H9 (cell line): Measurements from ENCODE around the gene DIRAS3. TPM values are rescaled to one million over a fixed set of nuclear protein-coding genes. Genes with fewer than 3 reads are reported as not detected.

Experiments used
- DNase-seq: peaks from one replicate; pipeline ENCODE4 v3.0.0-alpha.2; 2017
- H2AFZ ChIP-seq: one replicate; pipeline ENCODE4 v1.6.1; 2013; ENCODE audit warnings: mild to moderate bottlenecking, low read length, control low read depth, moderate library complexity
- H2AK5ac ChIP-seq: 2 replicates; pipeline ENCODE4 v1.6.1; 2013; ENCODE audit warnings: low read length, control low read depth, mixed read lengths; ENCODE audit not compliant: insufficient read length
- H2BK120ac ChIP-seq: one replicate; pipeline ENCODE4 v1.6.1; 2013; ENCODE audit warnings: low read depth, mild to moderate bottlenecking, low read length, control low read depth, inconsistent platforms; ENCODE audit not compliant: poor library complexity, severe bottlenecking
- H2BK12ac ChIP-seq: 2 replicates; pipeline ENCODE4 v1.6.1; 2013; ENCODE audit warnings: low read length, control low read depth, mixed read lengths, low read depth; ENCODE audit not compliant: insufficient read length
- H2BK15ac ChIP-seq: 2 replicates; pipeline ENCODE4 v1.6.1; 2013; ENCODE audit warnings: low read depth, low read length, control low read depth
- H2BK20ac ChIP-seq: one replicate; pipeline ENCODE4 v1.6.1; 2013; ENCODE audit warnings: low read depth, mild to moderate bottlenecking, low read length, control low read depth, inconsistent platforms; ENCODE audit not compliant: poor library complexity, severe bottlenecking
- H2BK5ac ChIP-seq: 2 replicates; pipeline ENCODE4 v1.6.1; 2013; ENCODE audit warnings: low read length, control low read depth, mixed read lengths; ENCODE audit not compliant: insufficient read length
- H3K14ac ChIP-seq: 2 replicates; pipeline ENCODE4 v1.6.1; 2013; ENCODE audit warnings: low read length, control low read depth; ENCODE audit not compliant: insufficient read depth
- H3K18ac ChIP-seq: 2 replicates; pipeline ENCODE4 v1.6.1; 2013; ENCODE audit warnings: low read depth, mild to moderate bottlenecking, mixed read lengths, low read length, control low read depth; ENCODE audit not compliant: insufficient read length
- H3K23ac ChIP-seq: 2 replicates; pipeline ENCODE4 v1.6.1; 2013; ENCODE audit warnings: low read length, control low read depth, mixed read lengths, low read depth; ENCODE audit not compliant: insufficient read length
- H3K23me2 ChIP-seq: 2 replicates; pipeline ENCODE4 v1.6.1; 2013; ENCODE audit warnings: low read depth, mild to moderate bottlenecking, mixed read lengths, low read length, control low read depth; ENCODE audit not compliant: insufficient read length, poor library complexity, severe bottlenecking
- H3K27ac ChIP-seq: 2 replicates; pipeline ENCODE4 v1.5.1; 2013; ENCODE audit warnings: low read length, control low read depth, mixed read lengths, low read depth; ENCODE audit not compliant: insufficient read length
- H3K27me3 ChIP-seq: 2 replicates; pipeline ENCODE4 v1.6.1; 2013; ENCODE audit warnings: low read length, control low read depth, inconsistent platforms; ENCODE audit not compliant: insufficient read depth
- H3K4ac ChIP-seq: 2 replicates; pipeline ENCODE4 v1.6.1; 2013; ENCODE audit warnings: low read depth, mild to moderate bottlenecking, control low read depth, inconsistent platforms, low read length, moderate library complexity
- H3K4me1 ChIP-seq: 2 replicates; pipeline ENCODE4 v1.6.1; 2013; ENCODE audit warnings: low read length, control low read depth, inconsistent platforms; ENCODE audit not compliant: insufficient read depth
- H3K4me2 ChIP-seq: 2 replicates; pipeline ENCODE4 v1.6.1; 2013; ENCODE audit warnings: low read length, control low read depth, mixed read lengths; ENCODE audit not compliant: insufficient read length, insufficient read depth
- H3K56ac ChIP-seq: 2 replicates; pipeline ENCODE4 v1.6.1; 2013; ENCODE audit warnings: low read depth, mild to moderate bottlenecking, mixed read lengths, low read length, control low read depth; ENCODE audit not compliant: insufficient read length
- H3K79me1 ChIP-seq: 2 replicates; pipeline ENCODE4 v1.6.1; 2013; ENCODE audit warnings: low read depth, mild to moderate bottlenecking, moderate library complexity, low read length, control low read depth, inconsistent platforms; ENCODE audit not compliant: insufficient read depth, poor library complexity, severe bottlenecking
- H3K79me2 ChIP-seq: 2 replicates; pipeline ENCODE4 v1.6.1; 2013; ENCODE audit warnings: low read length, control low read depth, inconsistent platforms; ENCODE audit not compliant: insufficient read depth
- H3K9ac ChIP-seq: 2 replicates; pipeline ENCODE4 v1.6.1; 2013; ENCODE audit warnings: low read length, control low read depth, mixed read lengths; ENCODE audit not compliant: insufficient read length; ENCODE audit errors: extremely low read depth
- H3K9me3 ChIP-seq: one replicate; pipeline ENCODE4 v1.6.1; 2013; ENCODE audit warnings: low read depth, low read length, inconsistent platforms; ENCODE audit not compliant: control insufficient read depth
- H3T11ph ChIP-seq: one replicate; pipeline ENCODE4 v1.6.1; 2013; ENCODE audit warnings: mild to moderate bottlenecking, low read length, control low read depth, inconsistent platforms
- H4K20me1 ChIP-seq: one replicate; pipeline ENCODE4 v1.6.1; 2013; ENCODE audit not compliant: control insufficient read depth, insufficient read length, insufficient read depth
- H4K5ac ChIP-seq: 2 replicates; pipeline ENCODE4 v1.6.1; 2013; ENCODE audit warnings: low read depth, mild to moderate bottlenecking, mixed read lengths, low read length, control low read depth; ENCODE audit not compliant: insufficient read length
- H4K8ac ChIP-seq: replicated peaks from 2 replicates; pipeline ENCODE4 v1.6.1; 2013; ENCODE audit warnings: low read length, control low read depth, mixed read lengths, low read depth; ENCODE audit not compliant: insufficient read length
- H4K91ac ChIP-seq: 2 replicates; pipeline ENCODE4 v1.6.1; 2013; ENCODE audit warnings: low read depth, mild to moderate bottlenecking, moderate library complexity, mixed read lengths, low read length, control low read depth; ENCODE audit not compliant: insufficient read length
- H3K27ac Mint-ChIP-seq, 3 experiments: 2 replicates in 2 of 3; 3 replicates in 1 of 3; pipeline ENCODE4 v1.8.0; 2020 to 2021; ENCODE audit warnings: mixed read lengths in 3 of 3, mild to moderate bottlenecking in 1 of 3, moderate library complexity in 1 of 3
- H3K27me3 Mint-ChIP-seq: 2 replicates; pipeline ENCODE4 v1.8.0; 2021; ENCODE audit warnings: low read depth, mild to moderate bottlenecking, moderate library complexity, mixed read lengths
- H3K36me3 Mint-ChIP-seq, 3 experiments: 2 replicates in 2 of 3; 3 replicates in 1 of 3; pipeline ENCODE4 v1.8.0; 2020 to 2021; ENCODE audit warnings: low read depth in 3 of 3, mixed read lengths in 3 of 3; ENCODE audit not compliant: insufficient read depth in 1 of 3
- H3K4me1 Mint-ChIP-seq, 2 experiments: 2 replicates each; pipeline ENCODE4 v1.8.0; 2020; ENCODE audit warnings: mixed read lengths in 2 of 2
- H3K4me3 Mint-ChIP-seq, 2 experiments: 2 replicates in 1 of 2; 3 replicates in 1 of 2; pipeline ENCODE4 v1.8.0; 2020 to 2021; ENCODE audit warnings: mild to moderate bottlenecking in 2 of 2, mixed read lengths in 2 of 2, moderate library complexity in 1 of 2
- H3K9me3 Mint-ChIP-seq, 2 experiments: 2 replicates in 1 of 2; 3 replicates in 1 of 2; pipeline ENCODE4 v1.8.0; 2020; ENCODE audit warnings: mild to moderate bottlenecking in 2 of 2, mixed read lengths in 2 of 2, moderate library complexity in 1 of 2
- WGBS: extraction: QIAGEN DNeasy Blood & Tissue Kit; methylation state at CpG from one replicate; pipeline ENCODE4 v1.1.7; 2013; ENCODE audit warnings: missing lambda C conversion rate, low lambda C conversion rate, mixed read lengths; ENCODE audit not compliant: insufficient read length; ENCODE audit errors: extremely low coverage; 5-methylcytosine and 5-hydroxymethylcytosine counted together
- total RNA-seq: library from RNA; stranded (reverse); gene quantifications from 2 replicates; pipeline ENCODE4 v1.2.1, GENCODE V29; 2021
- TF ChIP-seq, protein P1 (sequence below): fragments of 200-600 bp; sonication (generic); conservative IDR thresholded peaks from 3 replicates; pipeline ENCODE4 v1.8.0; 2021; ENCODE audit warnings: antibody characterized with exemption, mild to moderate bottlenecking

The DIRAS3 gene
- total RNA-seq, 1 experiment from 2014 or later = not detected

DNA sequence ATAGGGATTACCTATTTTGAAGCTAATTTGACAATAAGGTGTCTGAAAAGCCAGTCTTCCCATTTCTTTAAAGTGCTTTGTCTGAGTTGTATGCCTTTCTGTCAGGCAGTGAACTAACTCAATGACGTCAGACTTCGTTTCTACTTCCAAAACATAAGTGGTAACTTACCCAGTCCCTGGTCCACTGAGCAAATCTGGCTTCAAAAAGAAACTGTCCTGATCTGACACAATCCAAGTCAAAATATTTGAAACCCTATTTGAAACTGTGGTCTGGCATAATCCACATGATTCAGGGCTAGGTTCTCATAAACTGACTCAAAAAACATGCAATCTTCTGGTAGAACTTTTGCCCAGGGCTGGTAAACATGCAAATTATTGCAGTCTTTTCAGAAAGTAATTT lies 34.0 kb downstream of the DIRAS3 start:
- H3K4me3 Mint-ChIP-seq = no peak overlapping the region
- H3K27ac Mint-ChIP-seq = no peak overlapping the region
- no CpG with 5 or more reads among the region's 2 CpGs for whole genome bisulfite sequencing

More for the DNA sequence above, 34.0 kb downstream of the DIRAS3 start:
- no peak overlapping the region for H3K18ac ChIP-seq
- H3K36me3 Mint-ChIP-seq = no peaks in the 10 kb centered on the region
- H3K27me3 Mint-ChIP-seq = no peaks in the 10 kb centered on the region; the same call in 1 of the 2 replicates
- no peak overlapping the region for H4K8ac ChIP-seq
- H3K27ac ChIP-seq = no peak overlapping the region
- H2AFZ ChIP-seq = no peak overlapping the region
- H3T11ph ChIP-seq = no peak overlapping the region
- no peaks in the 10 kb centered on the region for H3K23me2 ChIP-seq
- H2BK120ac ChIP-seq = no peak overlapping the region
- no peaks in the 10 kb centered on the region for H3K4me1 ChIP-seq
- H3K4me1 Mint-ChIP-seq = peaks cover 0 to 3% of the 10 kb centered on the region in 2 experiments; a peak in 1 of 4 replicates
- no peak overlapping the region for H3K9ac ChIP-seq
- H2BK12ac ChIP-seq = no peak overlapping the region
- H3K9me3 Mint-ChIP-seq = no peaks in the 10 kb centered on the region
- H3K4me2 ChIP-seq = no peak overlapping the region
- TF ChIP-seq, protein P1, sequence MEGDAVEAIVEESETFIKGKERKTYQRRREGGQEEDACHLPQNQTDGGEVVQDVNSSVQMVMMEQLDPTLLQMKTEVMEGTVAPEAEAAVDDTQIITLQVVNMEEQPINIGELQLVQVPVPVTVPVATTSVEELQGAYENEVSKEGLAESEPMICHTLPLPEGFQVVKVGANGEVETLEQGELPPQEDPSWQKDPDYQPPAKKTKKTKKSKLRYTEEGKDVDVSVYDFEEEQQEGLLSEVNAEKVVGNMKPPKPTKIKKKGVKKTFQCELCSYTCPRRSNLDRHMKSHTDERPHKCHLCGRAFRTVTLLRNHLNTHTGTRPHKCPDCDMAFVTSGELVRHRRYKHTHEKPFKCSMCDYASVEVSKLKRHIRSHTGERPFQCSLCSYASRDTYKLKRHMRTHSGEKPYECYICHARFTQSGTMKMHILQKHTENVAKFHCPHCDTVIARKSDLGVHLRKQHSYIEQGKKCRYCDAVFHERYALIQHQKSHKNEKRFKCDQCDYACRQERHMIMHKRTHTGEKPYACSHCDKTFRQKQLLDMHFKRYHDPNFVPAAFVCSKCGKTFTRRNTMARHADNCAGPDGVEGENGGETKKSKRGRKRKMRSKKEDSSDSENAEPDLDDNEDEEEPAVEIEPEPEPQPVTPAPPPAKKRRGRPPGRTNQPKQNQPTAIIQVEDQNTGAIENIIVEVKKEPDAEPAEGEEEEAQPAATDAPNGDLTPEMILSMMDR = no peak
- H2BK5ac ChIP-seq = no peak overlapping the region
- DNase-seq = no peak
- no peak overlapping the region for H4K5ac ChIP-seq
- H3K56ac ChIP-seq = no peak overlapping the region
- no peak overlapping the region for H2BK20ac ChIP-seq
- no peak overlapping the region for H2AK5ac ChIP-seq
- no peaks in the 10 kb centered on the region for H3K79me1 ChIP-seq
- H3K4ac ChIP-seq = no peak overlapping the region
- no peak overlapping the region for H2BK15ac ChIP-seq
- H3K9me3 ChIP-seq = no peaks in the 10 kb centered on the region
- H4K20me1 ChIP-seq = no peaks in the 10 kb centered on the region
- no peak overlapping the region for H3K23ac ChIP-seq
- no peaks in the 10 kb centered on the region for H3K27me3 ChIP-seq
- H3K79me2 ChIP-seq = no peaks in the 10 kb centered on the region
- H3K14ac ChIP-seq = no peak overlapping the region
- H4K91ac ChIP-seq = no peak overlapping the region
